PC-9 (cell line): ENCODE measurements around the gene GUCA2B. TPM values are rescaled to one million over a fixed set of nuclear protein-coding genes. Genes with fewer than 3 reads are reported as not detected.

ENCODE experiments used
- BruUV-seq: library from RNA; stranded (reverse); fragments of 400-500 nt; replicated peaks from 2 replicates; lab custom pipeline; 2021; lab: Mats Ljungman, UMichigan
- CTCF ChIA-PET: fragments of 300-600 bp; sonication (Branson Sonifier 250); formaldehyde crosslinking; loops from one replicate; lab custom pipeline; 2022; ENCODE audit warnings: antibody characterized with exemption; lab: Charles Lee
- POLR2A ChIA-PET: fragments of 300-600 bp; sonication (Branson Sonifier 250); formaldehyde crosslinking; loops from one replicate; lab custom pipeline; 2022; ENCODE audit warnings: antibody characterized with exemption; ENCODE audit not compliant: unreplicated experiment; lab: Charles Lee
- DNase-seq, 2 experiments: peaks; one replicate each; pipeline versions ENCODE4 v3.0.0 to v3.0.0-alpha.2; 2015 to 2022; ENCODE audit warnings: mixed read lengths in 1 of 2
- H2AFZ ChIP-seq: fragments of 200-600 bp; sonication (generic); 2 replicates; pipeline ENCODE4 v1.8.1; 2017; ENCODE audit warnings: antibody characterized with exemption
- H3F3A ChIP-seq: fragments of 200-600 bp; sonication (generic); 2 replicates; pipeline ENCODE4 v1.8.1; 2017; ENCODE audit warnings: antibody characterized with exemption, mild to moderate bottlenecking, low read depth; ENCODE audit not compliant: insufficient read depth
- H3K27ac ChIP-seq: fragments of 200-600 bp; sonication (generic); 2 replicates; pipeline ENCODE4 v1.6.1; 2016; ENCODE audit warnings: mixed run types
- H3K27me3 ChIP-seq: fragments of 200-600 bp; sonication (generic); 2 replicates; pipeline ENCODE4 v1.6.1; 2016; ENCODE audit warnings: low read depth, mixed run types; ENCODE audit not compliant: insufficient read depth
- H3K36me3 ChIP-seq: fragments of 200-600 bp; sonication (generic); 2 replicates; pipeline ENCODE4 v1.6.1; 2016; ENCODE audit warnings: low read depth, mixed run types
- H3K4me1 ChIP-seq: fragments of 200-600 bp; sonication (generic); replicated peaks from 2 replicates; pipeline ENCODE4 v1.6.1; 2016; ENCODE audit warnings: mixed run types; ENCODE audit not compliant: insufficient read depth
- H3K4me2 ChIP-seq: fragments of 200-600 bp; sonication (generic); 2 replicates; pipeline ENCODE4 v1.6.1; 2017; ENCODE audit warnings: mixed run types
- H3K4me3 ChIP-seq: fragments of 200-600 bp; sonication (generic); 2 replicates; pipeline ENCODE4 v1.6.1; 2016; ENCODE audit warnings: mixed run types
- H3K79me2 ChIP-seq: fragments of 200-600 bp; sonication (generic); 2 replicates; pipeline ENCODE4 v1.6.1; 2017; ENCODE audit warnings: low read depth, mixed run types
- H3K9me2 ChIP-seq: fragments of 200-600 bp; sonication (generic); 2 replicates; pipeline ENCODE4 v1.8.1; 2017; ENCODE audit warnings: mild to moderate bottlenecking; ENCODE audit not compliant: insufficient read depth
- H3K9me3 ChIP-seq: fragments of 200-600 bp; sonication (generic); 2 replicates; pipeline ENCODE4 v1.8.1; 2016; ENCODE audit warnings: low read depth; ENCODE audit not compliant: insufficient read depth
- H4K20me1 ChIP-seq: fragments of 200-600 bp; sonication (generic); 2 replicates; pipeline ENCODE4 v1.8.1; 2017; ENCODE audit not compliant: insufficient read depth
- CTCF ChIP-seq: fragments of 200-600 bp; sonication (generic); conservative IDR thresholded peaks from 2 replicates; pipeline ENCODE4 v1.6.1; 2017; ENCODE audit warnings: mixed run types, antibody characterized with exemption, mild to moderate bottlenecking, moderate library complexity
- EZH2 ChIP-seq: fragments of 200-600 bp; sonication (generic); IDR thresholded peaks from 2 replicates; pipeline ENCODE4 v1.8.0; 2017; ENCODE audit warnings: antibody characterized with exemption, low read depth
- intact Hi-C: fragments of 100-400 bp; cut with micrococcal nuclease; formaldehyde crosslinking; loops from one replicate; pipeline ENCODE4 v1.10.0; 2022; ENCODE audit not compliant: unreplicated experiment
- total RNA-seq: library from RNA; stranded (reverse); gene quantifications from 2 replicates; pipeline ENCODE4 v1.2.3, GENCODE V29; 2021

The GUCA2B gene
- total RNA-seq, 1 experiment from 2014 or later: not detected

GRCh38 chr1:42109600-42109999, 43.6 kb upstream of the GUCA2B start:
- no peak for TF ChIP-seq CTCF
- no peak for TF ChIP-seq EZH2
- Histone ChIP-seq H3K36me3 (no peaks in the 10 kb centered on the region), H3K4me3 (no peak overlapping the region), H3K9me2 (no peaks in the 10 kb centered on the region), H3K27ac (no peak overlapping the region), H3K79me2 (no peaks in the 10 kb centered on the region), H2AFZ (no peak overlapping the region), H3K27me3 (no peaks in the 10 kb centered on the region), H3F3A (no peaks in the 10 kb centered on the region), H3K9me3 (no peaks in the 10 kb centered on the region), H4K20me1 (no peaks in the 10 kb centered on the region), H3K4me2 (no peak overlapping the region), H3K4me1 (no peaks in the 10 kb centered on the region)
- CTCF ChIA-PET: no interaction called here
- DNase-seq: no peak
- POLR2A ChIA-PET: interaction anchor here (0.6 kb wide), 1 partner anchor 289 kb away, joined by 4 read pairs; no protein-coding TSS in a partner anchor
- intact Hi-C loops: no loop called here
- no TSS peak for BruUV-seq

GRCh38 chr1:42114229-42114628, 39.0 kb upstream of the GUCA2B start:
- Histone ChIP-seq H3K9me3 (no peaks in the 10 kb centered on the region), H3K27me3 (no peaks in the 10 kb centered on the region), H3F3A (no peaks in the 10 kb centered on the region), H2AFZ (no peak overlapping the region), H3K9me2 (no peaks in the 10 kb centered on the region), H3K79me2 (no peaks in the 10 kb centered on the region), H3K4me2 (no peak overlapping the region), H3K36me3 (no peaks in the 10 kb centered on the region), H3K27ac (no peak overlapping the region), H3K4me3 (no peak overlapping the region), H4K20me1 (no peaks in the 10 kb centered on the region), H3K4me1 (no peaks in the 10 kb centered on the region)
- CTCF ChIA-PET: no interaction called here
- BruUV-seq: no TSS peak
- POLR2A ChIA-PET: no interaction called here
- DNase-seq: peak in 1 of 2 experiments; percentile 12
- intact Hi-C loops: no loop called here
- TF ChIP-seq CTCF (no peak), EZH2 (no peak)

GRCh38 chr1:42117214-42117613, 36.0 kb upstream of the GUCA2B start:
- Histone ChIP-seq H3K27me3 (no peaks in the 10 kb centered on the region), H3K36me3 (0 out of 2 replicates have a peak, but pooled peaks cover 4% of the 10 kb centered on the region), H3K9me3 (peaks cover 8% of the 10 kb centered on the region; the same call in 1 of the 2 replicates), H3F3A (no peaks in the 10 kb centered on the region), H4K20me1 (no peaks in the 10 kb centered on the region), H3K9me2 (no peaks in the 10 kb centered on the region), H3K79me2 (no peaks in the 10 kb centered on the region), H3K4me2 (no peak overlapping the region), H3K27ac (no peak overlapping the region), H3K4me3 (no peak overlapping the region), H2AFZ (no peak overlapping the region), H3K4me1 (no peaks in the 10 kb centered on the region)
- no TSS peak for BruUV-seq
- intact Hi-C loops: no loop called here
- CTCF ChIA-PET: no interaction called here
- DNase-seq: no peak
- POLR2A ChIA-PET: no interaction called here
- TF ChIP-seq CTCF: no peak
- no peak for TF ChIP-seq EZH2
